K562 (cell line): ENCODE measurements around the gene LILRA5. TPM values are rescaled to one million over a fixed set of nuclear protein-coding genes. Genes with fewer than 3 reads are reported as not detected.

Source experiments
- ATAC-seq: fragments of 200-7000 bp; cut with Tn5 transposase; 3 replicates; pipeline ENCODE4 v1.9.1; 2020; ENCODE audit warnings: moderate library complexity
- BruUV-seq: library from RNA; stranded (reverse); fragments of 400-500 nt; replicated peaks from 2 replicates; lab custom pipeline; 2021; lab: Mats Ljungman, UMichigan
- CTCF ChIA-PET: fragments of 300-600 bp; formaldehyde crosslinking; extraction: SDS; loops from one replicate; lab custom pipeline; 2021; ENCODE audit warnings: low intra/inter-chr PET ratio; lab: Yijun Ruan, JAX
- POLR2A ChIA-PET: fragments of 300-600, 350-650 bp; sonication (Branson Sonifier 250); formaldehyde crosslinking; extraction: SDS; loops from one replicate; lab custom pipeline; 2021; ENCODE audit warnings: antibody characterized with exemption, inconsistent platforms; lab: Yijun Ruan, JAX
- DNase-seq, 4 experiments: peaks; one replicate each; pipeline versions ENCODE4 v3.0.0 to v3.0.0-alpha.2; 2011 to 2018; ENCODE audit warnings: low spot score in 3 of 4, mixed read lengths in 3 of 4; ENCODE audit errors: extremely low read depth in 1 of 4
- FAIRE-seq: peaks from 2 replicates; lab custom pipeline; 2011; peaks lifted over from hg19 to GRCh38; lab: Jason Lieb, UNC
- H2AFZ ChIP-seq: 2 replicates; pipeline ENCODE4 v1.6.0; 2011; ENCODE audit warnings: low read depth, low read length, control low read depth, inconsistent platforms
- H3K27ac ChIP-seq: fragments of 200-600 bp; 3 replicates; pipeline ENCODE4 v1.8.0; 2011; ENCODE audit warnings: low read depth, mild to moderate bottlenecking, control low read depth, inconsistent platforms, low read length, moderate library complexity, mixed read lengths; ENCODE audit errors: extremely low read depth
- H3K27me3 ChIP-seq, 2 experiments: fragments of 300-600 bp in 1 of 2; 2 replicates in 1 of 2; 3 replicates in 1 of 2; pipeline versions ENCODE4 v1.6.0 to v1.8.0; 2011; ENCODE audit warnings: inconsistent platforms in 2 of 2, low read length in 2 of 2, mild to moderate bottlenecking in 1 of 2, mixed read lengths in 1 of 2, moderate library complexity in 1 of 2; ENCODE audit not compliant: control insufficient read depth in 2 of 2, insufficient read depth in 2 of 2
- H3K36me3 ChIP-seq: fragments of 300-600 bp; 3 replicates; pipeline ENCODE4 v1.8.0; 2011; ENCODE audit warnings: mild to moderate bottlenecking, low read length, inconsistent platforms; ENCODE audit not compliant: control insufficient read depth, insufficient read depth
- H3K4me1 ChIP-seq, 2 experiments: fragments of 200-600 bp in 1 of 2; replicated peaks in 1 of 2; 2 replicates in 1 of 2; 3 replicates in 1 of 2; pipeline versions ENCODE4 v1.5.1 to v1.8.0; 2011; ENCODE audit warnings: inconsistent platforms in 2 of 2, low read length in 2 of 2, mild to moderate bottlenecking in 1 of 2, mixed read lengths in 1 of 2, moderate library complexity in 1 of 2; ENCODE audit not compliant: control insufficient read depth in 2 of 2, insufficient read depth in 2 of 2
- H3K4me2 ChIP-seq: 2 replicates; pipeline ENCODE4 v1.6.1; 2011; ENCODE audit warnings: low read length, control low read depth, inconsistent platforms, mixed read lengths; ENCODE audit not compliant: insufficient read depth
- H3K4me3 ChIP-seq: fragments of 200-600 bp; sonication (generic), shearing (Covaris generic); 2 replicates; pipeline ENCODE4 v1.5.1; 2016; ENCODE audit warnings: control low read depth, inconsistent platforms
- H3K79me2 ChIP-seq: fragments of 200-600 bp; 3 replicates; pipeline ENCODE4 v1.8.0; 2011; ENCODE audit warnings: low read length, inconsistent platforms; ENCODE audit not compliant: control insufficient read depth, insufficient read depth
- H3K9ac ChIP-seq, 2 experiments: 2 replicates each; pipeline versions ENCODE4 v1.6.0 to v1.6.1; 2011; ENCODE audit warnings: low read depth in 2 of 2, low read length in 2 of 2, control low read depth in 1 of 2, inconsistent platforms in 1 of 2, mild to moderate bottlenecking in 1 of 2, mixed read lengths in 1 of 2; ENCODE audit not compliant: insufficient read depth in 1 of 2
- H3K9me1 ChIP-seq: one replicate; pipeline ENCODE4 v1.6.0; 2011; ENCODE audit warnings: inconsistent platforms, mild to moderate bottlenecking, low read length, moderate library complexity; ENCODE audit not compliant: control insufficient read depth, insufficient read depth
- H3K9me3 ChIP-seq: replicated peaks from 2 replicates; pipeline ENCODE4 v1.5.1; 2011; ENCODE audit warnings: low read depth, low read length, inconsistent platforms; ENCODE audit not compliant: control insufficient read depth, insufficient read depth
- H4K20me1 ChIP-seq: replicated peaks from 2 replicates; pipeline ENCODE4 v1.6.1; 2011; ENCODE audit warnings: low read length, inconsistent platforms, mixed read lengths; ENCODE audit not compliant: control insufficient read depth, insufficient read depth
- GATAD2B ChIP-seq: fragments of 450-650 bp; IDR thresholded peaks from 2 replicates; pipeline ENCODE4 v1.6.1; 2017; ENCODE audit warnings: mild to moderate bottlenecking, borderline replicate concordance
- MCM5 ChIP-seq: fragments of 450-650 bp; IDR thresholded peaks from 2 replicates; pipeline ENCODE4 v1.6.1; 2016; ENCODE audit warnings: low read depth
- MYC ChIP-seq, 2 experiments: fragments of 250-450 bp in 1 of 2; sonication (Bioruptor Pico) in 1 of 2; IDR thresholded peaks; 2 replicates each; pipeline versions ENCODE4 v1.5.1 to v1.6.1; 2012 to 2021; ENCODE audit warnings: low read depth in 2 of 2, borderline replicate concordance in 1 of 2, improper control_type of control experiment in 1 of 2, low read length in 1 of 2, mild to moderate bottlenecking in 1 of 2, moderate library complexity in 1 of 2
- ZNF224 ChIP-seq: sonication (generic); formaldehyde crosslinking; IDR thresholded peaks from 2 replicates; pipeline ENCODE4 v1.8.0; 2022; ENCODE audit warnings: mild to moderate bottlenecking, missing genetic modification reagents
- ZNF263 ChIP-seq: sonication (generic); formaldehyde crosslinking; IDR thresholded peaks from 2 replicates; pipeline ENCODE4 v1.8.0; 2022; ENCODE audit warnings: mild to moderate bottlenecking, missing genetic modification reagents, borderline replicate concordance
- WGBS: fragments of 100-300 bp; shearing (Covaris generic); methylation state at CpG from one replicate; pipeline ENCODE4 v1.1.6; 2016; ENCODE audit warnings: low coverage, mixed read lengths; ENCODE audit not compliant: insufficient coverage; ENCODE audit errors: missing lambda C conversion rate; 5-methylcytosine and 5-hydroxymethylcytosine counted together
- in situ Hi-C: fragments of 300-500 bp; cut with MboI; formaldehyde crosslinking; loops from 4 replicates; pipeline ENCODE4 v1.15.0; 2018; ENCODE audit warnings: inconsistent platforms, mixed read lengths
- intact Hi-C: fragments of 100-400 bp; cut with micrococcal nuclease; formaldehyde crosslinking; loops from 2 replicates; pipeline ENCODE4 v1.14.2; 2022
- polyA plus RNA-seq, 8 experiments: library from polyadenylated mRNA; depleted of rRNA in 4 of 8; stranded (reverse) in 5 of 8; unstranded in 3 of 8; fragments of >200 nt; fragmentation: Nextera tagmentation in 2 of 8; fragmentation: Illumina TruSeq in 1 of 8; extraction: Ambion mirVana in 2 of 8; extraction: Trizol in 1 of 8; gene quantifications; 2 replicates each; pipeline versions ENCODE4 v1.2.1 to v1.2.3, GENCODE V29; 2011 to 2014; ENCODE audit warnings: inconsistent platforms in 1 of 8, missing spikeins in 1 of 8
- total RNA-seq, 7 experiments: library from RNA; depleted of rRNA in 6 of 7; stranded (reverse); fragments of >200 nt in 6 of 7; fragmentation: Illumina TruSeq in 2 of 7; extraction: Trizol in 2 of 7; gene quantifications; 2 replicates each; pipeline versions ENCODE4 v1.2.1 to v1.2.3, GENCODE V29; 2011 to 2021; ENCODE audit warnings: low replicate concordance in 1 of 7

The LILRA5 gene
- total and polyA plus RNA-seq, 9 of the 15 experiments (the other 6 are each of a cell fraction or from before 2014, with no cell fraction given), result not detected

GRCh38 chr19:54341295-54341694, 28.3 kb upstream of the LILRA5 start:
- Histone ChIP-seq H3K9ac (no peak overlapping the region), H3K79me2 (no peaks in the 10 kb centered on the region), H4K20me1 (0 out of 2 replicates have a peak, but pooled peaks cover 3% of the 10 kb centered on the region), H3K9me1 (no peaks in the 10 kb centered on the region), H3K36me3 (no peaks in the 10 kb centered on the region), H3K4me1 (no peaks in the 10 kb centered on the region), H3K4me2 (no peak overlapping the region), H3K27me3 (peaks cover 11 to 61% of the 10 kb centered on the region in 2 experiments; a peak in 4 of 5 replicates), H3K4me3 (no peak overlapping the region), H3K27ac (no peak overlapping the region), H2AFZ (no peak overlapping the region), H3K9me3 (no peaks in the 10 kb centered on the region)
- 12% methylated on average over 8 of the region's 8 CpGs for WGBS
- no peak for TF ChIP-seq MYC (IDR thresholded peaks at IDR 0.05; ENCODE audit: low read depth, low read length)
- TF ChIP-seq MYC (CRISPR knock-in tag; IDR thresholded peaks at IDR 0.05; ENCODE audit: borderline replicate concordance, low read depth), result no peak
- no peak for TF ChIP-seq MCM5
- TF ChIP-seq ZNF224 (CRISPR knock-in tag), result no peak
- no peak for TF ChIP-seq ZNF263 (CRISPR knock-in tag)
- no peak for TF ChIP-seq GATAD2B
- POLR2A ChIA-PET, result no interaction called here
- intact Hi-C loops, result no loop called here
- CTCF ChIA-PET, result no interaction called here
- DNase-seq (peak in 2 of 4 experiments; percentile 12 to 14), FAIRE-seq (no peak), ATAC-seq (peak; percentile 69)
- no TSS peak for BruUV-seq
- in situ Hi-C loops, result no loop called here
